Measurements from ENCODE around the gene ABCA4. TPM values are rescaled to one million over a fixed set of nuclear protein-coding genes. Genes with fewer than 3 reads are reported as not detected.

ABCA4 gene
- total RNA-seq, 1 experiment from 2014 or later = 0.22 TPM

DNA sequence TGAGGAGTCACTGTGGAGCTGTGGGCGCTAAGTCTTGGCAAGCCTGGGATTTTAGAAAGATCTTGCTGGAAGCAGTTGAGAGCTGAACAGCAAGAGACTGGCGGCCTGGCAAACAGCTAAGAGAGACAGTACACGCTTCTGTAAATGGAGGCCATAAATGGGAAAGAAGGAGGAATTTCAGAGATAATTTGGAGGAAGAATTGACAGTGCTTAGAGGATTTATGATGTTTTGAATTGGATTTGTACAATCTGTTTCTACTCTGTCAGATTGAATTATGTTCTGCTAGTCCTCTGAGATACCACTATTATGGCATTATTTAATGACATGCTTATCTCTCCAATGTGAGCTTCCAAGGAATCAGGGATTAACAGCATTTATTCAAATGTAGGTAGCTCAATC is 50.1 kb downstream of the ABCA4 start:
- BruUV-seq (replicated peaks) = no TSS peak
- RAD21 ChIA-PET (ENCODE audit: low non-redundant PET in 1 of 2, low total read pairs in 2 of 2, uncharacterized antibody in 2 of 2, unreplicated experiment in 2 of 2) = no interaction called here

More for the DNA sequence above, 50.1 kb downstream of the ABCA4 start:
- Histone ChIP-seq H3K27ac (ENCODE audit: low read depth, low read length) (peak overlapping the region; percentile 17; the same call in 1 of the 2 replicates), H3K9ac (ENCODE audit: low read length) (no peak overlapping the region), H3K9me3 (ENCODE audit: control insufficient read depth in 1 of 2, insufficient read depth in 1 of 2, low read depth in 1 of 2, low read length in 2 of 2) (no peaks in the 10 kb centered on the region), H3K9me2 (ENCODE audit: insufficient read depth) (no peaks in the 10 kb centered on the region), H3K79me2 (ENCODE audit: insufficient read depth, low read length) (no peaks in the 10 kb centered on the region), H4K20me1 (ENCODE audit: insufficient read depth) (no peaks in the 10 kb centered on the region), H2AFZ (ENCODE audit: low read depth, low read length, poor library complexity, severe bottlenecking) (no peak overlapping the region), H3K27me3 (ENCODE audit: insufficient read depth, low read length) (no peaks in the 10 kb centered on the region), H3K36me3 (ENCODE audit: control insufficient read depth in 1 of 2, insufficient read depth in 2 of 2, low read length in 2 of 2) (no peaks in the 10 kb centered on the region), H3K4me3 (replicated peaks in 1 of 2; ENCODE audit: low read depth in 1 of 2, low read length in 2 of 2) (no peak overlapping the region), H3K4me2 (ENCODE audit: low read length) (no peak overlapping the region), H3K4me1 (ENCODE audit: control insufficient read depth in 1 of 2, insufficient read depth in 2 of 2, low read length in 2 of 2) (peaks cover 34 to 42% of the 10 kb centered on the region in 2 experiments)
- TF ChIP-seq EZH2 (IDR thresholded peaks at IDR 0.05) (no peak), EGR1 (IDR thresholded peaks at IDR 0.05; ENCODE audit: low read depth) (no peak), CEBPB (IDR thresholded peaks at IDR 0.05; ENCODE audit: low read depth) (no peak), CBX3 (IDR thresholded peaks at IDR 0.05; ENCODE audit: low read depth) (no peak), ZBTB33 (IDR thresholded peaks at IDR 0.05; ENCODE audit: extremely low read depth, insufficient replicate concordance, low read length) (no peak), EZH2phosphoT487 (IDR thresholded peaks at IDR 0.05; ENCODE audit: borderline replicate concordance) (no peak), RAD21 (IDR thresholded peaks at IDR 0.05; ENCODE audit: low read depth) (no peak), YY1 (IDR thresholded peaks at IDR 0.05; ENCODE audit: extremely low read depth, insufficient replicate concordance, low read depth, low read length) (no peak), ELF1 (IDR thresholded peaks at IDR 0.05; ENCODE audit: borderline replicate concordance, low read depth) (no peak), ZNF274 (IDR thresholded peaks at IDR 0.05; ENCODE audit: low read depth, low read length) (no peak), JUND (IDR thresholded peaks at IDR 0.05) (no peak), FOSL1 (IDR thresholded peaks at IDR 0.05; ENCODE audit: low read depth) (no peak), ATF3 (IDR thresholded peaks at IDR 0.05) (no peak), REST (IDR thresholded peaks at IDR 0.05; ENCODE audit: low read depth) (no peak)
- TF ChIP-seq, protein P1, sequence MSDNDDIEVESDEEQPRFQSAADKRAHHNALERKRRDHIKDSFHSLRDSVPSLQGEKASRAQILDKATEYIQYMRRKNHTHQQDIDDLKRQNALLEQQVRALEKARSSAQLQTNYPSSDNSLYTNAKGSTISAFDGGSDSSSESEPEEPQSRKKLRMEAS (IDR thresholded peaks at IDR 0.05) = no peak
- intact Hi-C loops (cut with micrococcal nuclease) = no loop called here
- CTCF ChIA-PET = interaction anchor here (1.1 to 1.9 kb wide), 3 partner anchors 8 to 265 kb away, joined by 4 to 7 read pairs (median 4); no protein-coding TSS in a partner anchor
- ATAC-seq = no peak
- no peak for DNase-seq (ENCODE audit: low read depth, low spot score)
- POLR2A ChIA-PET = interaction anchor here (1.5 kb wide), 1 partner anchor 157 kb away, joined by 3 read pairs; no protein-coding TSS in a partner anchor
